Activated CD8-positive, alpha-beta T cell treated with anti-CD3 and anti-CD28 coated beads for 36 hours (primary cell): ENCODE data around the gene PDE1C. TPM values are rescaled to one million over a fixed set of nuclear protein-coding genes. Genes with fewer than 3 reads are reported as not detected.

ENCODE experiments used
- ATAC-seq: fragments of 200-7000 bp; cut with Tn5 transposase; one replicate; pipeline ENCODE4 v1.10.0; 2021; ENCODE audit warnings: mild to moderate bottlenecking, moderate library complexity
- CTCF ChIA-PET: fragments of 350-600 bp; sonication (Branson Sonifier 250); formaldehyde crosslinking; loops from one replicate; lab custom pipeline; 2021; ENCODE audit warnings: antibody characterized with exemption; lab: Charles Lee
- POLR2A ChIA-PET: fragments of 350-600 bp; sonication (Branson Sonifier 250); formaldehyde crosslinking; loops from one replicate; lab custom pipeline; 2021; ENCODE audit warnings: antibody characterized with exemption; lab: Charles Lee
- DNase-seq: peaks from one replicate; pipeline ENCODE4 v3.0.0-alpha.2; 2020
- H3K27ac Mint-ChIP-seq: one replicate; pipeline ENCODE4 v1.8.0; 2021; ENCODE audit warnings: mild to moderate bottlenecking, mixed read lengths
- H3K27me3 Mint-ChIP-seq: one replicate; pipeline ENCODE4 v1.8.0; 2021; ENCODE audit warnings: mixed read lengths
- H3K36me3 Mint-ChIP-seq: one replicate; pipeline ENCODE4 v1.8.0; 2021; ENCODE audit warnings: low read depth, mixed read lengths
- H3K4me1 Mint-ChIP-seq: one replicate; pipeline ENCODE4 v1.8.0; 2021; ENCODE audit warnings: low read depth, mixed read lengths
- H3K4me3 Mint-ChIP-seq: one replicate; pipeline ENCODE4 v1.8.0; 2021; ENCODE audit warnings: mild to moderate bottlenecking, moderate library complexity, mixed read lengths
- H3K9me3 Mint-ChIP-seq: one replicate; pipeline ENCODE4 v1.8.0; 2021; ENCODE audit warnings: mixed read lengths
- CTCF ChIP-seq: fragments of 200-600 bp; IDR thresholded peaks from one replicate; pipeline ENCODE4 v1.8.0; 2022; ENCODE audit warnings: antibody characterized with exemption, mild to moderate bottlenecking
- intact Hi-C: fragments of 100-400 bp; cut with micrococcal nuclease; formaldehyde crosslinking; loops from one replicate; pipeline ENCODE4 v1.10.0; 2022
- total RNA-seq, 2 experiments: library from RNA; stranded (reverse); gene quantifications; one replicate each; pipeline ENCODE4 v1.2.3, GENCODE V29; 2021

PDE1C gene
- total RNA-seq, 2 experiments from 2014 or later = not detected

- ATAC-seq (no peak), DNase-seq (no peak)
- Mint-ChIP-seq H3K27ac (no peak overlapping the region), H3K36me3 (no peaks in the 10 kb centered on the region), H3K4me1 (no peaks in the 10 kb centered on the region), H3K9me3 (peaks cover 3% of the 10 kb centered on the region), H3K4me3 (no peak overlapping the region), H3K27me3 (no peaks in the 10 kb centered on the region)
- ChIA-PET CTCF (no interaction called here), POLR2A (no interaction called here)
- no peak for TF ChIP-seq CTCF
- intact Hi-C loops = no loop called here
Measured at GRCh38 chr7:32032211-32032610, 38.0 kb downstream of the PDE1C start.

GRCh38 chr7:32030904-32031692, 39.1 kb downstream of the PDE1C start:
- Mint-ChIP-seq H3K27ac (no peak overlapping the region), H3K36me3 (no peaks in the 10 kb centered on the region), H3K4me3 (no peak overlapping the region), H3K4me1 (no peaks in the 10 kb centered on the region), H3K27me3 (no peaks in the 10 kb centered on the region), H3K9me3 (peaks cover 3% of the 10 kb centered on the region)
- POLR2A ChIA-PET = no interaction called here
- intact Hi-C loops = no loop called here
- TF ChIP-seq CTCF = no peak
- no peak for DNase-seq
- no peak for ATAC-seq
- CTCF ChIA-PET = no interaction called here

GRCh38 chr7:32026083-32026425, 44.2 kb downstream of the PDE1C start:
- no peak overlapping the region for H3K4me3 Mint-ChIP-seq
- H3K4me1 Mint-ChIP-seq = no peaks in the 10 kb centered on the region
- DNase-seq (no peak), ATAC-seq (no peak)
- no peaks in the 10 kb centered on the region for H3K27me3 Mint-ChIP-seq
- CTCF ChIA-PET = no interaction called here
- no peaks in the 10 kb centered on the region for H3K36me3 Mint-ChIP-seq
- no peak for TF ChIP-seq CTCF
- POLR2A ChIA-PET = no interaction called here
- H3K27ac Mint-ChIP-seq = no peak overlapping the region
- intact Hi-C loops = no loop called here
- H3K9me3 Mint-ChIP-seq = peaks cover 3% of the 10 kb centered on the region

- TF ChIP-seq CTCF = no peak
- H3K4me3 Mint-ChIP-seq = no peak overlapping the region
- ChIA-PET POLR2A (no interaction called here), CTCF (no interaction called here)
- no peak for ATAC-seq
- no peaks in the 10 kb centered on the region for H3K4me1 Mint-ChIP-seq
- intact Hi-C loops = no loop called here
- no peaks in the 10 kb centered on the region for H3K27me3 Mint-ChIP-seq
- peaks cover 3% of the 10 kb centered on the region for H3K9me3 Mint-ChIP-seq
- DNase-seq = no peak
- H3K36me3 Mint-ChIP-seq = no peaks in the 10 kb centered on the region
- no peak overlapping the region for H3K27ac Mint-ChIP-seq
Measured at GRCh38 chr7:32025381-32026082, 44.7 kb downstream of the PDE1C start.

GRCh38 chr7:32023376-32023775, 46.8 kb downstream of the PDE1C start:
- ATAC-seq = no peak
- POLR2A ChIA-PET = no interaction called here
- no peak for TF ChIP-seq CTCF

More at GRCh38 chr7:32023376-32023775, 46.8 kb downstream of the PDE1C start:
- Mint-ChIP-seq H3K27ac (no peak overlapping the region), H3K4me1 (no peaks in the 10 kb centered on the region), H3K9me3 (peaks cover 3% of the 10 kb centered on the region), H3K27me3 (no peaks in the 10 kb centered on the region), H3K4me3 (no peak overlapping the region), H3K36me3 (no peaks in the 10 kb centered on the region)
- intact Hi-C loops = no loop called here
- DNase-seq = no peak
- CTCF ChIA-PET = no interaction called here
